Loucy (cell line): Measurements from ENCODE around the gene MUC5B.

Experiments
- CTCF ChIP-seq: fragments of 200-600 bp; sonication (generic); conservative IDR thresholded peaks from 2 replicates; pipeline ENCODE4 v1.5.1; 2014; ENCODE audit warnings: mild to moderate bottlenecking, antibody characterized with exemption, low read length
- EZH2phosphoT487 ChIP-seq: fragments of 200-600 bp; IDR thresholded peaks from 2 replicates; pipeline ENCODE4 v1.6.1; 2018; ENCODE audit warnings: antibody characterized with exemption, mild to moderate bottlenecking, moderate library complexity, borderline replicate concordance

- TF ChIP-seq EZH2phosphoT487 (no peak), CTCF (no peak)
Observed at GRCh38 chr11:1194231-1194976, 28.5 kb upstream of the MUC5B start.
